ENCODE measurements around the gene LMNTD2.

GRCh38 chr11:533586-534395, 26.7 kb downstream of the LMNTD2 start:
- TF ChIP-seq CTCF (IDR thresholded peaks at IDR 0.05; ENCODE audit: insufficient read depth, low read length) (no peak), POLR2AphosphoS5 (IDR thresholded peaks at IDR 0.05; ENCODE audit: low read depth) (no peak)
- TF ChIP-seq, protein P1, sequence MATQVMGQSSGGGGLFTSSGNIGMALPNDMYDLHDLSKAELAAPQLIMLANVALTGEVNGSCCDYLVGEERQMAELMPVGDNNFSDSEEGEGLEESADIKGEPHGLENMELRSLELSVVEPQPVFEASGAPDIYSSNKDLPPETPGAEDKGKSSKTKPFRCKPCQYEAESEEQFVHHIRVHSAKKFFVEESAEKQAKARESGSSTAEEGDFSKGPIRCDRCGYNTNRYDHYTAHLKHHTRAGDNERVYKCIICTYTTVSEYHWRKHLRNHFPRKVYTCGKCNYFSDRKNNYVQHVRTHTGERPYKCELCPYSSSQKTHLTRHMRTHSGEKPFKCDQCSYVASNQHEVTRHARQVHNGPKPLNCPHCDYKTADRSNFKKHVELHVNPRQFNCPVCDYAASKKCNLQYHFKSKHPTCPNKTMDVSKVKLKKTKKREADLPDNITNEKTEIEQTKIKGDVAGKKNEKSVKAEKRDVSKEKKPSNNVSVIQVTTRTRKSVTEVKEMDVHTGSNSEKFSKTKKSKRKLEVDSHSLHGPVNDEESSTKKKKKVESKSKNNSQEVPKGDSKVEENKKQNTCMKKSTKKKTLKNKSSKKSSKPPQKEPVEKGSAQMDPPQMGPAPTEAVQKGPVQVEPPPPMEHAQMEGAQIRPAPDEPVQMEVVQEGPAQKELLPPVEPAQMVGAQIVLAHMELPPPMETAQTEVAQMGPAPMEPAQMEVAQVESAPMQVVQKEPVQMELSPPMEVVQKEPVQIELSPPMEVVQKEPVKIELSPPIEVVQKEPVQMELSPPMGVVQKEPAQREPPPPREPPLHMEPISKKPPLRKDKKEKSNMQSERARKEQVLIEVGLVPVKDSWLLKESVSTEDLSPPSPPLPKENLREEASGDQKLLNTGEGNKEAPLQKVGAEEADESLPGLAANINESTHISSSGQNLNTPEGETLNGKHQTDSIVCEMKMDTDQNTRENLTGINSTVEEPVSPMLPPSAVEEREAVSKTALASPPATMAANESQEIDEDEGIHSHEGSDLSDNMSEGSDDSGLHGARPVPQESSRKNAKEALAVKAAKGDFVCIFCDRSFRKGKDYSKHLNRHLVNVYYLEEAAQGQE (IDR thresholded peaks at IDR 0.05; ENCODE audit: insufficient replicate concordance, low read depth) = no peak
